GM12865 (cell line): ENCODE results near the gene HEBP2.

ENCODE experiments used
- DNase-seq: peaks from one replicate; pipeline ENCODE4 v3.0.0; 2010; ENCODE audit warnings: low read depth
- H3K4me3 ChIP-seq: 2 replicates; pipeline ENCODE4 v1.5.1; 2011; ENCODE audit warnings: mild to moderate bottlenecking, low read depth, low read length, control low read depth
- TF ChIP-seq, protein P1 (sequence below): IDR thresholded peaks from 2 replicates; pipeline ENCODE4 v1.5.1; 2011; ENCODE audit warnings: low read length, control low read depth, low read depth, inconsistent platforms; ENCODE audit not compliant: insufficient read depth; ENCODE audit errors: missing control alignments

Gene HEBP2

DNA sequence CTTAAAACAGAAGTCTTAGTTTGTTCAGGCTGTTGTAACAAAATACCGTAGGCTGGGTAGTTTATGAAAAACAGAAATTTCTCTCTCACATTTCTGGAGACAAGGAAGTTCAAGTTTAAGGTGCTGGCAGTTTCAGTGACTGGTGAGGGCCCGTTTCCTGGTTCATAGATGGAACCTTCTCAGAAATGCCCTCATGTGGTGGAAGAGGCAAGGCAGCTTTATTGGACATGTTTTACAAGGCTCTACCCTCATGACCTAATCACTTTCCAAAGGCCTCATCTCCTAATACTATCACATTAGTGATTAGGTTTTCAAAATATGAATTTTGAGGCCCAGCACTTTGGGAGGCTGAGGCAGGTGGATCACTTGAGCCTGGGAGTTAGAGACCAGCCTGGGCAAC is 2.4 kb downstream of the HEBP2 start:
- TF ChIP-seq, protein P1, sequence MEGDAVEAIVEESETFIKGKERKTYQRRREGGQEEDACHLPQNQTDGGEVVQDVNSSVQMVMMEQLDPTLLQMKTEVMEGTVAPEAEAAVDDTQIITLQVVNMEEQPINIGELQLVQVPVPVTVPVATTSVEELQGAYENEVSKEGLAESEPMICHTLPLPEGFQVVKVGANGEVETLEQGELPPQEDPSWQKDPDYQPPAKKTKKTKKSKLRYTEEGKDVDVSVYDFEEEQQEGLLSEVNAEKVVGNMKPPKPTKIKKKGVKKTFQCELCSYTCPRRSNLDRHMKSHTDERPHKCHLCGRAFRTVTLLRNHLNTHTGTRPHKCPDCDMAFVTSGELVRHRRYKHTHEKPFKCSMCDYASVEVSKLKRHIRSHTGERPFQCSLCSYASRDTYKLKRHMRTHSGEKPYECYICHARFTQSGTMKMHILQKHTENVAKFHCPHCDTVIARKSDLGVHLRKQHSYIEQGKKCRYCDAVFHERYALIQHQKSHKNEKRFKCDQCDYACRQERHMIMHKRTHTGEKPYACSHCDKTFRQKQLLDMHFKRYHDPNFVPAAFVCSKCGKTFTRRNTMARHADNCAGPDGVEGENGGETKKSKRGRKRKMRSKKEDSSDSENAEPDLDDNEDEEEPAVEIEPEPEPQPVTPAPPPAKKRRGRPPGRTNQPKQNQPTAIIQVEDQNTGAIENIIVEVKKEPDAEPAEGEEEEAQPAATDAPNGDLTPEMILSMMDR = no peak
- H3K4me3 ChIP-seq = no peak overlapping the region
- DNase-seq = no peak

DNA sequence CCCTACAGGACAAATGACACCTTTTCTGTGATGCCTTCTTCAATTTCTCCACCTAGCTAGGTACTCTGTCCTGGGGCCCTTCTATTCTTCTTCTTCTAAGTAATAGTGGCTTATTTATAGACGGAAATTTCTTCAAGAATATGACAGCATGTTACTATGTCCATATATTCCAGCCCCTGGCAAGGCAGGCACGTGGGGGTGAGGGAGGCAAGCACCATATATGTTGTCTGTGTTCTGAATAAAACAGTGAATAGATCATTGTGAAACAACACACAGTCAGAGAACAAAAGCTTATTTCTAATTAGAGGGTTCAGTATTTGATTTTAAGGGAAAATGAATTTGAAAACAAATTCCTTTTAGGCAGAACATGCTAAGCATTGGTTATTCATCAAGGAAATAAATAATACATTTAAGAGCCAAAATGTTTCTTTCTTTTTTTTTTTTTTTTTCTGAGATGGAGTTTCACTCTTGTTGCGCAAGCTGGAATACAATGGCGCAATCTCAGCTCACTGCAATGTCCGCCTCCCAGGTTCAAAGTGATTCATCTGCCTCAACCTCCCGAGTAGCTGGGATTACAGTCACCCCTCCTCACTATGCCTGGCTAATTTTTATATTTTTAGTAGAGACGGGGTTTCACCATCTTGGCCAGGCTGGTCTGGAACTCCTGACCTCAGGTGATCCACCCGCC is 6.2 kb downstream of the HEBP2 start:
- TF ChIP-seq, protein P1 = no peak
- DNase-seq = no peak
- H3K4me3 ChIP-seq = no peak overlapping the region

DNA sequence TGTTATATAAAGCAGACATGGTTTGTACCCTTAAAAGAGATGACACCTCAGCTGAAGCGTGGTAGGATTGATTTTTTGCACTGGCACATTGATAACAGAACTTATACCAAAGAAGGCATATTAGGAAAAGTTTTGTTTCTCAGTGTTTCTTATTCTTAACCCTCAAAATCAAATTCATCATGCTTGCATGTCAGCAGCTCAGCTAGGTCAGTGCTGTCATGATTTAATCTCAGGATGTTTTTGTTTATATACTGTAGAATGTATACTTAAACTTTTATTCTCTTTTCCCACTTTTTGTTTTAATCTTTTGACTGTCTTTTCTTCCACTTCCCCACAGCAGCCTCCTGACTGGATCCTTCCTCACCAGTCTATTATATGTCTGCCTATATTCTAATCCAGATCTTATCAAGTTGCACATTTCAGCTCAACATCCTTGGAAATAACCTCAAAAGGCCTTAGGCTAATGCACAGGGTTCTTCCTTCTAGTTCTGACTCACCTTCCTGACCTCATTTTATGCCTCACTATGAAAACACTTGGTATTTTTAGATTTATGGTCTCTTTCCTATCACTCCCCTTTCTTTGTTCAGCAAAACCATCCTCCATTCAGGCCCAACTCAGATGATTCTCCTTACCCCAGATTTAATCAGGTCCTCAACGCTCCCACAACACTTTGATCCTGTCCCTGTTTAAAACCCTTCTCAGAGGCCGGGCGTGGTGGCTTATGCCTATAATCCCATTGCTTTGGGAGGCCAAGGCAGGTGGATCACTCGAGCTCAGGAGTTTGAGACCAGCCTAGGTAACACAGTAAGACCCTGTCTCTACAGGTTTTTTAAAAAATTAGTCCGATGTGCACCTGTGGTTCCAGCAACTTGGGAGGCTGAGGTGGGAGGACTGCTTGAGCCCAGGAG is 7.2 kb downstream of the HEBP2 start:
- peak; percentile 37 for DNase-seq
- H3K4me3 ChIP-seq = no peak overlapping the region
- TF ChIP-seq, protein P1 = no peak

DNA sequence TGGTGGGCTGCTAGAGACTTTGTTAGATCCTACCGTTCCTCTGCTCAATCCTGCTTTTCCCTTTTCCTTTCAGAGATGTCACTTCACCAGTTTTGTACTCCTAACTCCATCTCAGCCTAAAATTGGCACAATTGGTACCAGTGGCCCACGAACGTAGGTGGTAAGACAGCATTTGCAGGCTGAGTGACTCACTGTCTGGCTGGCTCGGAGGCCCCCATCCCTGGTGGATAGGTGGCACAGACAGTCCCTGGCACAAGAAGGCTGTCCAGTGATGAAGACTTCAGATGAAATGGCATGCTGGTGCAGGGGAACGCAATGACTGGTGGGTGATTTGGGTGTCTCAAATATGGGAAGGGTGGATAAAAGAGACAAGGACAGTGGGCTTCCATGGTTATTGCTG is 11.1 kb downstream of the HEBP2 start:
- TF ChIP-seq, protein P1 = no peak
- DNase-seq = no peak
- H3K4me3 ChIP-seq = no peak overlapping the region

DNA sequence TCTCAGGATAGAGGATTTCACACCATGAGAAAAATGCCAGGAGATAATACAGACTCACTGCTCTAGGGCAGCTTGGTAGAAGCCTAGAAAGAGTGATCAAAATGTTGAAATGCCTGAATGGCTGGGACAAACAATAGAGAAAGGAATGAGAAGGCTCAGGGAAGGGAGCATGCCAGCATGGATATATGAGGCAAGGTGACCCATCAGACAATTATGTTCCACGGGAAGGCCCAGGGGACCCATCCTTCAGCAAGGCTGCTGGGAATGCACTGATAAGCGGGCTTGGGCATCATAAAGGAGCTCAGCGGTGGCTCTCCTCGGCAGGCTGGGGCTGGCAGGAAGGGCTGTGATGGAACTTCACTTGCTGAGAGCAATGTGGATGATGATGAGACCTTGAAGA is 12.2 kb downstream of the HEBP2 start:
- no peak overlapping the region for H3K4me3 ChIP-seq
- DNase-seq = no peak
- TF ChIP-seq, protein P1 = no peak

DNA sequence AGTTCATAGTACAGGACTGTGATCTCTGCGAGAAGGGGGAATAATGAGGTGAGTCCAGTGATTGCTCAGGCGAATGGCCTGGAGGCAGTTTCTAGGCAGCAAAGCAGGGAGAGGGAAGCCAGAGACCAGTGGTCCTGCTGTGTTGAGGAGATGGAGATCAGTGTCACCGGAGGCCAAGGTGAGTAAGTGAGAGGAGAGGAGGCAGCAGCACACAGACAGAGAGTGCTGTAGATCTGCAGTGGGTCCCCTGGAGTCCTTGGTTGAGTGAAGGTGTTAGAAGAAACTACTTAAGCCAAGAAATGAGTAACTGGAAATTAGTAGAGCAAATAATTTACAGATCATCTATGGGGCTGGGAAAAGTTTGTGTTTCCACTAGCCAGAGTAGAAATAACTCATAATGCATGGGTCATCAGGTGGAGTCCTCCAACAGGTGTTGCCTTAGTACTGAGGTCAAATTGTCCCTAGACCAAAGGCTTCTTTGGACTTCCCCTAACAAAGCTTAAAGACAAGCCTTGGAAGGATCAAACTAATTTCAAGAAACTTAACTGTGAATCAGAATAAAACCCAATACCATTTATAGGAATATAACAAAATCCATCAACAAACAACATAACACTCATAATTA is 13.6 kb downstream of the HEBP2 start:
- TF ChIP-seq, protein P1 = no peak
- H3K4me3 ChIP-seq = no peak overlapping the region
- DNase-seq = no peak
